HG02678 (cell line): ENCODE results near the gene PIWIL4.

Source experiments
- ATAC-seq: cut with Tn5 transposase; IDR thresholded peaks from one replicate; pipeline ENCODE4 v1.9.1; 2021; ENCODE audit warnings: mild to moderate bottlenecking, moderate library complexity; ENCODE audit not compliant: unreplicated experiment

Gene PIWIL4

DNA sequence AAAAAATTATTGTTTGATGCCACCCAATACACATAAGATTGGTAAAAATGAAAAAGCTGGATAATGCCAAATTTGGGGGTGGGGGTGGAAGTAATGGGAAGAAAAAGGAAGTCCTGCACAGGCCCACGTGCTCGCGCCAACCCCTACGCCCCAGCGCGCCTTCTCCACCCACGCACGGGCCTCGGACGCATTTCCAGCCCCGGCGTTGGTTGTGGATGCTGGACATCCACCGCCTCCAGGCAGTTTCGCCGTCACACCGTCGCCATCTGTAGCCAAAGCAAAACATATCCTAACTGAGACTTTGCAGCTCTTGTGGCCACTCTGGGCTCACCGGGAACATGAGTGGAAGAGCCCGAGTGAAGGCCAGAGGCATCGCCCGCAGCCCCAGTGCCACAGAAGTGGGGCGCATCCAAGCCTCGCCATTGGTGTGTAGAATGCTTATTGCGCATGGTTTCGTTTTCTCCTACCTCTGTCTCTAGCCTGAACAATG lies at the start of gene PIWIL4:
PIWIL4 (plus strand) TSS at position 188 of the 490 bp plus-strand sequence; CDS start at position 339, 151 bp downstream.
- no peak for ATAC-seq

DNA sequence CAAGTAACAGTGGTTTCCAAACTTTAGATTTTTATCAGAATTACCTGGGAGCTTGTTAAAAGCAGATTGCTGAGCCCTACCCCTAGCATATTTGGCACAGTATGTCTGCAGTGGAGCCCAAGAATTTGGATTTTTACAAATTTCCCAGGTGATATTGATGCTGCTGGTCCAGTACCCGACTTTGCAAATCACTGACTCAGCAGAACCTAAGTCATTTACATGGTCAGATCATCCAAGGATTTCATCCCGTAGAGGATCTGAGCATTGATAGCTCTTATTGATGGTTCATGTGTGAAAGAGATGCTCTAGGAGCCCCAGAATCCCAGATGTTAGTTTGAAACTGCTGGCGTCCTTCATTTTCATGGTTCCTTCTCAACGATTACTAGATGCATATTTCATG lies 48.9 kb upstream of the PIWIL4 start:
- no peak for ATAC-seq

DNA sequence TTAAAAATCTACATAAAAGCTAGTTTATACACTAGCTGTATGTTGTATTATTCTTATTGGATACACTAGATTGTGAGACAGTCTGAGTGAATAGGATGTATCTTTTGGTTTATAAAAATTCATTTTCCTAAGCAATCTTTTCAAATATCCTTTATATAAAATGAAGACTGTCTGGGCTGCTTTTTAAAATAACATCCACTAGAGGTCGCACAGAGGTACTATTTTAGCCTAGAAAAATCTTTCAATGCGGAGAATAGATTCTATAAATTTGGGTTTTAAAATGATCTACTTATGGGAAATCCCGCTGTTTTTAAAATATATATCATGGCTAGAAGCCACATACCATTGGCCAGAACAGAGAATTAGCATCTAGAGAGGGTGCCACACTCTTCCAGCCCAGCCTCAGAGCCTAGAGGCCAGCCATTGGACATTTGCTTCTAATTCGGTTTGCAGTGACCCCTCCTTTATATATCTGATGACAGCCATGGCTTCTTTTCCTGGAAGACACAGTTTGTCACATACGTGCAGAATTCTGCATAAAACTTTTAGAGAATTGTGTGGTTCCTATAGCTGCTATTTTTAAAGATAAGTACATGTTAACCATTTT lies 47.6 kb upstream of the PIWIL4 start:
- ATAC-seq = peak; percentile 48

DNA sequence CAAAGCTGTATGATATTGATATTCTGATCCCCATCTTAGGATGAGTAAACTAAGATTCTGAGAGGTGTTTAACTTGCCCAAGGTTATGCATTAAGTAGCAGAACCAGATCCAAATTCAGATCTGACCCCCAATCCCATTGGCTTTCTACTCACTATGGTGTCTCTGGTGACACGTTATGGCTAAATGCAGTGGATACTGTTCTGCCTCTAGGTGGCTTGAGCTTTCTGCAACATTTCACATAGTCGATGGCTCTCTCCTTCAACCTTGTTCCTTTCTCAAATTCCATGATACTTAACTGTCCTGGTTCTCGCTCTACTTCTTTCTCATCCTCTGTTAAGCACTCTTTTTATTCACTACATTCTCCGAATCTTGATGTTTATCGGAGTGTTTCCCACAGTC lies 45.5 kb upstream of the PIWIL4 start:
- peak; percentile 69 for ATAC-seq

DNA sequence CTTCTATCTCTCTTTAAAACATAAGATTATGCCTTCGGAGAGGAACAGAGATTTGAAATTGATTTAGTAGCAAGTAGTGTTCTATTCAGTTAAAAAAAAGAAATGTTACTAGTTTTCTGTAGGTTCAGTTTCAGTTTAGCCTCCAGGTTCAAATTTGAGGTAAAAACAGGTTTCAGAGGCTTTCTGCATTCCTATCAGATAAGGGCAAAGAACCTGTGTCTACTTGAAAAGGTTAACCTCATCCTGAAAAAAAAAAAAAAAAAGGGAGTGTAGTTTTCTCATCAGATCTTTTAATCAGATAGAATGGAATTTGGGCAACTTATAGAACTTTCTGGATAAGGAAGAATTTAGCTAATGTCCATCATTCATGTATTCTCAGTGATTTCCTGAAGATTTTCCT lies 42.8 kb upstream of the PIWIL4 start:
- ATAC-seq = no peak

DNA sequence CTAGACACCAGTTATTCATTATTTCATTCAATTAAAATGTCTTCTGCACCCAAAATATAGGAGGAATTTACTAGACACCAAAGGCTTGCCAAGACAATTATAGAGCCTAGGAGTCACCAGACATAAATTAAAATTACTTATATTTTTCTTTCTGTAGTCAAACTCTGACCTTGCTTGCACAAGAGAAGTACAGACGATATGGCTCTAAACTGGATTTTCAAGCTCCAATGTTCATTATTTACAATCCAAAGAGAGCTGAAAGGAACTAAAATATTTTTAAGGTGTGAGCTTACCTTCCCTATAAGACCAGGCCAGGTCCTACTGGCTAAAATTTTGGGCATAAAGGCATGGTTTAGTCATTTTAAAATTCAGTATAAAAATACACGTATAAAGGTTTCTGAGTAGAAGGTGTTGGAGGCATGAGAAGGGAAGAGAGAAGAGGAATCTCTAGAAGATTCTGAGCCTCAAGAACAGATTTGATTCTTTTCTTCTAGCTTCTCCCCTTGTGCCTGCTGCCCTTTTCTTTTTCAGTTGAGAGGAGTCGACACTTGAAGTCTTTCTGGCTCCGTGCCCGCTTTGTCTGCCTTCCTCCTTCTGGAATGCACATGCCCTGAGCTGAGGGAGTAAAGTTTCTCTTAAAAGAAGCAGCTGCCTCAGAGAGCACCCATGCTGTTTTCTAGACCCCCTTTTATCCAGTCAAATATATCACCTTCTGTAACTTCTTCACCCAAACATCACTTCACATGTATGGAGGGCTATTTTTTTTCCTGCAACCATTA lies 41.4 kb upstream of the PIWIL4 start:
- ATAC-seq = no peak

DNA sequence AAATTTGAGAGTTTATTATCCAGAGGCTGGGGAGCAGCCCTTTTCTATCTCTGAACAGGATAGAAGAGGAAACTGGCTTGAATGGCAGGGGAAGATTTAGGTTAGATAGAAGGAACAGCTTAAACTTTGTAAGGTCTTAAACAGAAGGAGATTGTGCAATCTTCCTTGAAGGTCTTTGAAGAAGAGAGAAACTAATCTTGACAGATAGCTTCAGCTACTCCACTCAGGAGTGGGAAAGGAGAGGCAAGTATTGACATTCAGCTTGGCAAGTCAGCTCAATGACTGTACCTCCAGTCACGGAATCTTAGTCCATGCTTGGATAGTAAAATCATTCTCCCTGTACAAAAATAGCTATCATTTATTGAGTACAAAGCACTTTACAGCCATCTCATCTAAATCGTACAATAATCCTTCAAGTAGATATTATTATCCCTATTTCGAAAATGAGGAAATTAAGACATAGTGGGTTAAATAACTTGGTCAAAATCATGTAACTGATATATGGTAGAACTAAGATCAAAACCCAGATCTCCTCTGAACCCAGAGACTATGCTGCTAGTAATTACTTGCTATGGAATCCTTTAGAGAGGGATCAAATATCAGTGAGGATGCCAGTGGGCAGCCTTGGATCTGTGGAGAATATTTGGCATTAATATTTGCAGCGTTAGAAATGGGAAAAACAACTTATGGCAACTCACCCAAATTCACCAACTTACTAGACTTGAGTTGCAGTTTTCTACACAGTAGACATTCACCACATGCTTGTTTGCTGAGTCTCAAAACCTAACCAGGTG lies 40.3 kb upstream of the PIWIL4 start:
- no peak for ATAC-seq

DNA sequence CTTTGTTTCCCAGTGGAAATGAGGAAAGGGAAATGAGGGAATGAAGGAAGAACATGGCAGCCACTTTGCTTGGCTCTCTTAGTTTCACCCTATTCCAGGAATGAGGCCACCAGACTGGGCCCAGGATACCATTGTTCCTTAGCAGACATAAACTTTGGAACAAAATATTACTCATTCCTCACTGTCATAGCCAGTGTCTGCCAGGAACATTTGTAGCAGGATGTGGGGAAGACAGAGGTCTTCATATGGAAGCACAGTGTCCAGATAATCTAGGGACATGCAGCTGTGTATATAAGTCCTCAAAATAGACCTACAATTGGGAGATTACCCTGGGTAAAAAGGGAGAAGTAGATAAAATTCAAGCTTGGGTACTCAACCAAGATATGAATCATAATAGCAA lies 38.6 kb upstream of the PIWIL4 start:
- no peak for ATAC-seq

DNA sequence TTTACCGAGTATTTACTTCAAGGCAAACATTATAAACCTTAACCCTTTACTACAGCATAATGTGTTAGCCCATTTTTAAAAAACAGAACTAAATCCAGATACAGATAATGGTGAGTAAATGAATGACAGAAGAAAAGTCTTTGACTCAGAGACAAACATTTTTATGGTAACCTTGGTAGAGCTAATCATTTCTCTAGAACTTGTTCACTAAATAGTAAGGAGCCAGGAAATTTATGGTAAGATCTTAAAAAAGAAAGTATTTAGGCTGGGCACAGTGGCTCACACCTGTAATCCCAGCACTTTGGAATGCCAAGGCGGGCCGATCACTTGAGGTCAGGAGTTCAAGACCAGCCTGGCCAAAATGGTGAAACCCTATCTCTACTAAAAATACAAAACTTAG lies 35.0 kb upstream of the PIWIL4 start:
- no peak for ATAC-seq

DNA sequence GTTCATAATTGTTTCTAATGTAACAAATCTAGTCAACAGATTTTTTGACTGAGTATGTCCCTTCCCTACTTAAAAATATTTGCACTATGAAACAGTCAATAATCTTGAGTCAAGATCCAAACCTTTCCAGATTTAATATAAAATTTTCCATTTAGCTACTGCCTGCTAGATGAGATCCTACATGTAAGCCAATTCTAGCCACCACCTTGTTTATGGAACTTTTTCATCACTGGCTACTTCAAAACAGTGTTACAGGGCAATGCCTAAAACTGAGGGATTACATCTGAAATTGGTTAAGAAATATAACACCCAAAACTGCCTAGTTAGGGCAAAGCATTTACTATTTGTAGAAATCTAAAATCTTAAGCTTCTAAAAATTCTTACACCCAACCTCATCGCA lies 34.0 kb upstream of the PIWIL4 start:
- ATAC-seq = no peak

DNA sequence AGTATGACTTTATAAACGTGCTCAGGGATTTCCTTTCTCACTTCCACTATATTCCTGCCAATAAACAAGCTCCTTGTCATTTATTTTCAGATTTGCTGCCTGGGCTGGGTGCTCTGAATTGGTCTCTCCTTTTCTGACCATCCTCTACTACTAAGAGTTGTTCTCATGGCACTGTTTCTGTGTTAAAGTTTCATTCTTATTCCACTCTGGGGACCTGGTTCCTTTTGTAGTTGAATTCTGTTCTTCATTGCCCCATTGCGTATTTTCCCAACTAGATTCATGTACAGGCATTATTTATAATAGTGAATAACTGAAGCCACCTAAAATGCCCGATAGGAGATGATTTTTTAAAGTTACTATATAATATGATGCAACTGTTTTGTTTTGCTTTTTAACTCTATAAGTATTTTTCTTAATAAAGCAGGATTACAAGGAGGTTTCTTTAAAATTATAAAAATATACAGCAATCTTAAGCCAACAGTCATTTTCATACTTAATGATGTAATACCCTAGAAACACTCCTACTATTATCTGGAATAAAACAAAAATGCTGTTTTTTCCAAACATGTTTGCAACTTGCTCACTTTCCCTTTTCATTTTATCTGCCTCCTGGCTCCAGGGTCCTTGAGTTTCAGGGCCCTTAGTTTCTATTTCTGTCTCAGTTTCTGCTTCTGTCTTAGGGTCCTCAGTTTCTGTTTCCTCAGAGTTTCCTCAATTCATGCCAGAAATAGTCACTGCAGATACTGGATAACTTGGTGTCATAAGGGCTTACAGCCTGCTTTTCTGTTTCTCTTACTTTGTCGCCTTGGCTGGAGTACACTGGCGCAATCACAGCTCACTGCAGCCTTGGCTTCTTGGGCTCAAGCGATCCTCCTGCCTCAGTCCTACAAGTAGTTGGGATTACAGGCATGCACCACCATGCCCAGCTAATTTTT lies 33.2 kb upstream of the PIWIL4 start:
- no peak for ATAC-seq

DNA sequence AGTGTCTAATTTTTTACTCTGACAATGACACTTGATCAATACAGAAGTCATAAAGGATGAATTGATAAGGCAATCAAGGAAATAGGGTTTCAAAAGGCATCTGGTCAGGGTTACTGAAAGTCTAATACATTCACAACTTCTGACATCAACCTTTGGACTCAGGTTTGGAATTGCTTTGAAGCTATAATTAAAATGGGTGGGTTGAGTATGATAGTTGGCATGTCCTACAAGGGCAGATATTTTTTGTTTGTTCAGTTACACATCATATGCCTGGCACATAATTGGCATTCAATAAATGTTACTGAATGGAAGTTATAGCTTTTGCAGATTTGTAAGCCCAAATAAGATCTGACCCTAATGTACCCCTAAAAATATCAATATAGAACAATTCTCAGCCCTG lies 30.8 kb upstream of the PIWIL4 start:
- no peak for ATAC-seq

DNA sequence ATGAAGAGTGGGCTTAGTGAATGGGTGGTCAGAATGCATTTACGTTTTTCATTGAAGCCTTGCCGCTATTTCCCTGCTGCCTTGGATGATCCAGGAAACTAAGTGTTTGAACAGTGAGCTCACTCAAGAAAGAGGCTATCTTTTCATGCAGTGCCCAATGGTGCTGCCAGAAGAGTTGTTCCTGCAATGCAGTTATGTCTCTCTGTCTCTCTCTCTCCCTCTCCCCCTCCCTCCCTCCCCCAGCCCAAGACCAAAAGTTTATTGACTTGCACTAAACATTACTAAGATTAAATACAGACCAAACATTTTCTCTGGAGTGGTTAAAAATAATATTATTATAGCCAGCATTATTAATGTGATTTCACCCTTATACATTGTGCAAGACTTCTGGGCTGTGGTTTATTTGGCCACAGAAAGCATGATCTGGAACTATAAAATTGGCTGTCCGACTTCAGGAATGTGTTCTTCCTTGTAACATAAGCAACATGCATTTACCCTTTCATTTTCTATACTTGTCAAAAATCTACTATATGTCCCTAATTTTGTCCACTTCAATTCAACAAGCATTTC lies 30.1 kb upstream of the PIWIL4 start:
- ATAC-seq = no peak

DNA sequence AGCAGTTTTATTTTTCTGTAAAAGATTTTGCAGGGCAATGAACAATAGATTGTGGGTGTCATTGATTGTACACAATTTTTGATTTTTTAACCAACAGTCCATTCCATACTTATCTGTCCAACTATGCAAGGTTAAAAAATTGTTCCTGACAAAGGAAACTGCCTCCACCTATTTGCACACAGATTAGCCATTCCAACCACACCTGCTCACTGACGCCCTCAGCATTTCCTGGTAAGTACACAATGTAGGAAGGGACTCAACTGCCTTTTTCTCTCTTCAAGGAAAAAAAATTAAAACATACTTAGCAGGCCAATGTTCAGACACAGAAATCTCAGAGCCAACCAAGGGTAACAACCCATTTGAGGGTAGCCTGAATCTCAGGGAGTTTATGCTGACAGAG lies 27.7 kb upstream of the PIWIL4 start:
- ATAC-seq = no peak

DNA sequence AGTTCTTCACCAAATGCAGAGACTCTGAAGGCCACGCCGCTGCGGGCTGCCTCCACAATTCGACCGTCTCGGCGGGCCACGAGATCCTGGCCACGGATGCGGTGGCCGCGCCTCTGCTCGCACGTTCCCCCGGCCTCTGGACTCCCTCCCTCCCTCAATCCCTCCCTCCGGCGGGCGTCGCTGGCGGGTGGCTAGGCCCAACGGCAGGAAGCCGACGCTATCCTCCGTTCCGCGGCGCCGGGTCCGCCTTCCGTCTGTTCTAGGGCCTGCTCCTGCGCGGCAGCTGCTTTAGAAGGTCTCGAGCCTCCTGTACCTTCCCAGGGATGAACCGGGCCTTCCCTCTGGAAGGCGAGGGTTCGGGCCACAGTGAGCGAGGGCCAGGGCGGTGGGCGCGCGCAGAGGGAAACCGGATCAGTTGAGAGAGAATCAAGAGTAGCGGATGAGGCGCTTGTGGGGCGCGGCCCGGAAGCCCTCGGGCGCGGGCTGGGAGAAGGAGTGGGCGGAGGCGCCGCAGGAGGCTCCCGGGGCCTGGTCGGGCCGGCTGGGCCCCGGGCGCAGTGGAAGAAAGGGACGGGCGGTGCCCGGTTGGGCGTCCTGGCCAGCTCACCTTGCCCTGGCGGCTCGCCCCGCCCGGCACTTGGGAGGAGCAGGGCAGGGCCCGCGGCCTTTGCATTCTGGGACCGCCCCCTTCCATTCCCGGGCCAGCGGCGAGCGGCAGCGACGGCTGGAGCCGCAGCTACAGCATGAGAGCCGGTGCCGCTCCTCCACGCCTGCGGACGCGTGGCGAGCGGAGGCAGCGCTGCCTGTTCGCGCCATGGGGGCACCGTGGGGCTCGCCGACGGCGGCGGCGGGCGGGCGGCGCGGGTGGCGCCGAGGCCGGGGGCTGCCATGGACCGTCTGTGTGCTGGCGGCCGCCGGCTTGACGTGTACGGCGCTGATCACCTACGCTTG lies 23.2 kb upstream of the PIWIL4 start, which contains the start of gene FUT4:
FUT4 (plus strand) TSS at position 227 of the 951 bp plus-strand sequence; CDS start at position 440, 213 bp downstream.
- ATAC-seq = peak; percentile 82

DNA sequence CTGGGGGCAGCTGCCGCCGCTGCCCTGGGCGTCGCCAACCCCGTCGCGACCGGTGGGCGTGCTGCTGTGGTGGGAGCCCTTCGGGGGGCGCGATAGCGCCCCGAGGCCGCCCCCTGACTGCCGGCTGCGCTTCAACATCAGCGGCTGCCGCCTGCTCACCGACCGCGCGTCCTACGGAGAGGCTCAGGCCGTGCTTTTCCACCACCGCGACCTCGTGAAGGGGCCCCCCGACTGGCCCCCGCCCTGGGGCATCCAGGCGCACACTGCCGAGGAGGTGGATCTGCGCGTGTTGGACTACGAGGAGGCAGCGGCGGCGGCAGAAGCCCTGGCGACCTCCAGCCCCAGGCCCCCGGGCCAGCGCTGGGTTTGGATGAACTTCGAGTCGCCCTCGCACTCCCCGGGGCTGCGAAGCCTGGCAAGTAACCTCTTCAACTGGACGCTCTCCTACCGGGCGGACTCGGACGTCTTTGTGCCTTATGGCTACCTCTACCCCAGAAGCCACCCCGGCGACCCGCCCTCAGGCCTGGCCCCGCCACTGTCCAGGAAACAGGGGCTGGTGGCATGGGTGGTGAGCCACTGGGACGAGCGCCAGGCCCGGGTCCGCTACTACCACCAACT lies 22.4 kb upstream of the PIWIL4 start:
- ATAC-seq = peak; percentile 3

DNA sequence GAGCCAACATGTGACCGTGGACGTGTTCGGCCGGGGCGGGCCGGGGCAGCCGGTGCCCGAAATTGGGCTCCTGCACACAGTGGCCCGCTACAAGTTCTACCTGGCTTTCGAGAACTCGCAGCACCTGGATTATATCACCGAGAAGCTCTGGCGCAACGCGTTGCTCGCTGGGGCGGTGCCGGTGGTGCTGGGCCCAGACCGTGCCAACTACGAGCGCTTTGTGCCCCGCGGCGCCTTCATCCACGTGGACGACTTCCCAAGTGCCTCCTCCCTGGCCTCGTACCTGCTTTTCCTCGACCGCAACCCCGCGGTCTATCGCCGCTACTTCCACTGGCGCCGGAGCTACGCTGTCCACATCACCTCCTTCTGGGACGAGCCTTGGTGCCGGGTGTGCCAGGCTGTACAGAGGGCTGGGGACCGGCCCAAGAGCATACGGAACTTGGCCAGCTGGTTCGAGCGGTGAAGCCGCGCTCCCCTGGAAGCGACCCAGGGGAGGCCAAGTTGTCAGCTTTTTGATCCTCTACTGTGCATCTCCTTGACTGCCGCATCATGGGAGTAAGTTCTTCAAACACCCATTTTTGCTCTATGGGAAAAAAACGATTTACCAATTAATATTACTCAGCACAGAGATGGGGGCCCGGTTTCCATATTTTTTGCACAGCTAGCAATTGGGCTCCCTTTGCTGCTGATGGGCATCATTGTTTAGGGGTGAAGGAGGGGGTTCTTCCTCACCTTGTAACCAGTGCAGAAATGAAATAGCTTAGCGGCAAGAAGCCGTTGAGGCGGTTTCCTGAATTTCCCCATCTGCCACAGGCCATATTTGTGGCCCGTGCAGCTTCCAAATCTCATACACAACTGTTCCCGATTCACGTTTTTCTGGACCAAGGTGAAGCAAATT lies 21.7 kb upstream of the PIWIL4 start:
- ATAC-seq = no peak

DNA sequence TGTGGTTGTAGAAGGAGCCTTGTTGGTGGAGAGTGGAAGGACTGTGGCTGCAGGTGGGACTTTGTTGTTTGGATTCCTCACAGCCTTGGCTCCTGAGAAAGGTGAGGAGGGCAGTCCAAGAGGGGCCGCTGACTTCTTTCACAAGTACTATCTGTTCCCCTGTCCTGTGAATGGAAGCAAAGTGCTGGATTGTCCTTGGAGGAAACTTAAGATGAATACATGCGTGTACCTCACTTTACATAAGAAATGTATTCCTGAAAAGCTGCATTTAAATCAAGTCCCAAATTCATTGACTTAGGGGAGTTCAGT lies 21.1 kb upstream of the PIWIL4 start:
- ATAC-seq = no peak
